ENCODE measurements around the gene TKTL1. TPM values are rescaled to one million over a fixed set of nuclear protein-coding genes. Genes with fewer than 3 reads are reported as not detected.

TKTL1 gene
- total RNA-seq, 1 donor from 2014 or later: not detected

GRCh38 chrX:154356596-154356995 lies 61.0 kb downstream of the TKTL1 start:
- Histone ChIP-seq H3K36me3 (ENCODE audit: control insufficient read depth, insufficient read depth, low read length) (peaks cover 1% of the 10 kb centered on the region), H3K27me3 (ENCODE audit: control insufficient read depth, insufficient read depth, low read length) (no peaks in the 10 kb centered on the region), H3K4me3 (ENCODE audit: low read depth, low read length) (no peak overlapping the region)
- no peak for DNase-seq (ENCODE audit: low read depth)
- no peak for TF ChIP-seq CTCF (IDR thresholded peaks at IDR 0.05; ENCODE audit: insufficient read depth, low read length, poor library complexity, severe bottlenecking)

- no peak for TF ChIP-seq CTCF (IDR thresholded peaks at IDR 0.05; ENCODE audit: insufficient read depth, low read length, poor library complexity, severe bottlenecking)
- Histone ChIP-seq H3K27me3 (ENCODE audit: control insufficient read depth, insufficient read depth, low read length) (no peaks in the 10 kb centered on the region), H3K36me3 (ENCODE audit: control insufficient read depth, insufficient read depth, low read length) (peaks cover 1% of the 10 kb centered on the region), H3K4me3 (ENCODE audit: low read depth, low read length) (no peak overlapping the region)
- DNase-seq (ENCODE audit: low read depth): no peak
These were observed 61.6 kb downstream of the TKTL1 start for GRCh38 chrX:154357205-154357604.

GRCh38 chrX:154358011-154358410 lies 62.4 kb downstream of the TKTL1 start:
- TF ChIP-seq CTCF (IDR thresholded peaks at IDR 0.05; ENCODE audit: insufficient read depth, low read length, poor library complexity, severe bottlenecking): no peak
- H3K27me3 ChIP-seq (ENCODE audit: control insufficient read depth, insufficient read depth, low read length): no peaks in the 10 kb centered on the region
- peaks cover 1% of the 10 kb centered on the region for H3K36me3 ChIP-seq (ENCODE audit: control insufficient read depth, insufficient read depth, low read length)
- DNase-seq (ENCODE audit: low read depth): no peak
- H3K4me3 ChIP-seq (ENCODE audit: low read depth, low read length): no peak overlapping the region

GRCh38 chrX:154358829-154359228 lies 63.2 kb downstream of the TKTL1 start:
- TF ChIP-seq CTCF (IDR thresholded peaks at IDR 0.05; ENCODE audit: insufficient read depth, low read length, poor library complexity, severe bottlenecking): no peak
- H3K27me3 ChIP-seq (ENCODE audit: control insufficient read depth, insufficient read depth, low read length): no peaks in the 10 kb centered on the region
- DNase-seq (ENCODE audit: low read depth): no peak
- peaks cover 2% of the 10 kb centered on the region for H3K36me3 ChIP-seq (ENCODE audit: control insufficient read depth, insufficient read depth, low read length)
- H3K4me3 ChIP-seq (ENCODE audit: low read depth, low read length): no peak overlapping the region

GRCh38 chrX:154359362-154360154 lies 64.0 kb downstream of the TKTL1 start:
- DNase-seq (ENCODE audit: low read depth): no peak
- TF ChIP-seq CTCF (IDR thresholded peaks at IDR 0.05; ENCODE audit: insufficient read depth, low read length, poor library complexity, severe bottlenecking): no peak
- H3K36me3 ChIP-seq (ENCODE audit: control insufficient read depth, insufficient read depth, low read length): peaks cover 5% of the 10 kb centered on the region

More at GRCh38 chrX:154359362-154360154, 64.0 kb downstream of the TKTL1 start:
- Histone ChIP-seq H3K27me3 (ENCODE audit: control insufficient read depth, insufficient read depth, low read length) (no peaks in the 10 kb centered on the region), H3K4me3 (ENCODE audit: low read depth, low read length) (no peak overlapping the region)
